ENCODE data around the gene ABCC4. TPM values are rescaled to one million over a fixed set of nuclear protein-coding genes. Genes with fewer than 3 reads are reported as not detected.

Gene ABCC4
- total and polyA plus RNA-seq, 4 donors, result 0.74 to 22.5 (median 2.0) TPM

DNA sequence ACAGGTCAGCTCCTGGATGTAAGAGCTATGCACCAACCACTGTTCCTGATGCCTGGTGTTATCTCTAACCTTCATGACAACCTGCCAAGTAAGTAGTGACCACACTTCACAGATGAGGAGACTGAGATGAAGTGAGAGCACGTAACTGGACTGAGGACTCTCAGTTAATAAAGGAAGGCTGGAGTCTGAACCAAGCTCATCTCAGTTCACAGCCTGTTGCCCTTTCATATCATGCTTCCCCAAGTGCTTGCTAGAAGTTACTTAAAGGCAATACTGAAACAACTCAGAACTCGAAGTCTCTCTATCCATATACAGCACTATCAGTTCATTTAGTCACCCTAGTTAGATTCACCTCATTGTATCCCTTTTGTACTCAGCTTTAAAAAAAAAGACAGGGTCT, 119.7 kb downstream of the ABCC4 start:
- Histone ChIP-seq H3K27ac (ENCODE audit: low read depth in 1 of 2, low read length in 2 of 2) (no peak overlapping the region), H3K27me3 (ENCODE audit: control insufficient read depth in 4 of 4, insufficient read depth in 4 of 4, low read length in 3 of 4) (no peaks in the 10 kb centered on the region), H3K9me3 (ENCODE audit: control insufficient read depth in 4 of 4, low read length in 3 of 4) (no peaks in the 10 kb centered on the region), H3K4me1 (ENCODE audit: control insufficient read depth in 4 of 4, insufficient read depth in 4 of 4, low read length in 3 of 4) (no peaks in the 10 kb centered on the region), H3K36me3 (ENCODE audit: control insufficient read depth in 4 of 4, insufficient read depth in 3 of 4, low read depth in 1 of 4, low read length in 3 of 4) (no peaks in the 10 kb centered on the region), H3K9ac (ENCODE audit: low read depth in 1 of 2, low read length in 2 of 2) (no peak overlapping the region), H3K4me3 (ENCODE audit: low read depth in 1 of 3, low read length in 3 of 3) (no peak overlapping the region)
- DNase-seq (ENCODE audit: low spot score), result no peak
- TF ChIP-seq SP1 (IDR thresholded peaks at IDR 0.05) (no peak), EGR1 (IDR thresholded peaks at IDR 0.05; ENCODE audit: low read depth in 2 of 2) (no peak), NR2F2 (IDR thresholded peaks at IDR 0.05) (no peak)
- TF ChIP-seq, protein P1, sequence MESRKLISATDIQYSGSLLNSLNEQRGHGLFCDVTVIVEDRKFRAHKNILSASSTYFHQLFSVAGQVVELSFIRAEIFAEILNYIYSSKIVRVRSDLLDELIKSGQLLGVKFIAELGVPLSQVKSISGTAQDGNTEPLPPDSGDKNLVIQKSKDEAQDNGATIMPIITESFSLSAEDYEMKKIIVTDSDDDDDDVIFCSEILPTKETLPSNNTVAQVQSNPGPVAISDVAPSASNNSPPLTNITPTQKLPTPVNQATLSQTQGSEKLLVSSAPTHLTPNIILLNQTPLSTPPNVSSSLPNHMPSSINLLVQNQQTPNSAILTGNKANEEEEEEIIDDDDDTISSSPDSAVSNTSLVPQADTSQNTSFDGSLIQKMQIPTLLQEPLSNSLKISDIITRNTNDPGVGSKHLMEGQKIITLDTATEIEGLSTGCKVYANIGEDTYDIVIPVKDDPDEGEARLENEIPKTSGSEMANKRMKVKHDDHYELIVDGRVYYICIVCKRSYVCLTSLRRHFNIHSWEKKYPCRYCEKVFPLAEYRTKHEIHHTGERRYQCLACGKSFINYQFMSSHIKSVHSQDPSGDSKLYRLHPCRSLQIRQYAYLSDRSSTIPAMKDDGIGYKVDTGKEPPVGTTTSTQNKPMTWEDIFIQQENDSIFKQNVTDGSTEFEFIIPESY (IDR thresholded peaks at IDR 0.05), result no peak
- TF ChIP-seq, protein P2, sequence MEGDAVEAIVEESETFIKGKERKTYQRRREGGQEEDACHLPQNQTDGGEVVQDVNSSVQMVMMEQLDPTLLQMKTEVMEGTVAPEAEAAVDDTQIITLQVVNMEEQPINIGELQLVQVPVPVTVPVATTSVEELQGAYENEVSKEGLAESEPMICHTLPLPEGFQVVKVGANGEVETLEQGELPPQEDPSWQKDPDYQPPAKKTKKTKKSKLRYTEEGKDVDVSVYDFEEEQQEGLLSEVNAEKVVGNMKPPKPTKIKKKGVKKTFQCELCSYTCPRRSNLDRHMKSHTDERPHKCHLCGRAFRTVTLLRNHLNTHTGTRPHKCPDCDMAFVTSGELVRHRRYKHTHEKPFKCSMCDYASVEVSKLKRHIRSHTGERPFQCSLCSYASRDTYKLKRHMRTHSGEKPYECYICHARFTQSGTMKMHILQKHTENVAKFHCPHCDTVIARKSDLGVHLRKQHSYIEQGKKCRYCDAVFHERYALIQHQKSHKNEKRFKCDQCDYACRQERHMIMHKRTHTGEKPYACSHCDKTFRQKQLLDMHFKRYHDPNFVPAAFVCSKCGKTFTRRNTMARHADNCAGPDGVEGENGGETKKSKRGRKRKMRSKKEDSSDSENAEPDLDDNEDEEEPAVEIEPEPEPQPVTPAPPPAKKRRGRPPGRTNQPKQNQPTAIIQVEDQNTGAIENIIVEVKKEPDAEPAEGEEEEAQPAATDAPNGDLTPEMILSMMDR (IDR thresholded peaks at IDR 0.05; ENCODE audit: low read depth, low read length, missing input control), result no peak
- 89% methylated on average over 2 of the region's 2 CpGs for WGBS

DNA sequence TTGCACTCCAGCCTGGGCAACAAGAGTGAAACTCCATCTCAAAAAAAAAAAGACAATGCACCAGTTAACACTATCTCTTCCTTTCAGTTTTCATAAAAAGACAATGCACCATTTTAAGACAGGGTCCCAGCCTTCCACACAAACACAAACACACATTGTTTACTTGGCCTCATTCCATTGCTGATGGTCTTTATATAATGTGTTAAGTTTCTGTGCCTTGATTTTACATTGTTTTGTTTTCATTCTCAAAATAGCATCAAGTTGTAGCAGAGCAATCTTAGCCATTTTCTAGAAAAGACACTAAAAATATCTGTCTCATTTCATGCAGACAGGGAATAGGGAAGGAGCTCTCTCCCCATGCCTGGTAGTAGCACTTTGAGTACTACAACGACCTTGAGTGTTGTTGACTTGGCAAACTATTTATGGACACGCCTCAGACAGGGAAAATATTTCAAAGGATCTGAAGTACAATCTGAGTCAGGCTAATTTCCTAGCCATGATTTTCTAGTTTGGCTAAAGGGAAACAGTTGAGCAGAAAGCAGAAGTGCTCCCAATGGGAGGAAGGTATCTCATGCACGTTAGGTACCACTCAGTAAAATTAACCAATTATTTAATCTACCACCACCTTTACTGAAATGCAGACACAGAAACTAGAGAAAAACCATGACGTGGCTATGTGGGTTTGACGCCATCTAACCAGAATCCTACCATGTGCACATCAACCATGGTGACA, 120.6 kb downstream of the ABCC4 start:
- Histone ChIP-seq H3K27me3 (ENCODE audit: control insufficient read depth in 4 of 4, insufficient read depth in 4 of 4, low read length in 3 of 4) (no peaks in the 10 kb centered on the region), H3K9ac (ENCODE audit: low read depth in 1 of 2, low read length in 2 of 2) (no peak overlapping the region)
- TF ChIP-seq EGR1 (IDR thresholded peaks at IDR 0.05; ENCODE audit: low read depth in 2 of 2), result no peak
- TF ChIP-seq RXRA (IDR thresholded peaks at IDR 0.05), result no peak
- TF ChIP-seq FOXA1 (IDR thresholded peaks at IDR 0.05), result no peak
- TF ChIP-seq TAF1 (conservative IDR thresholded peaks at IDR 0.05), result no peak
- TF ChIP-seq NR2F2 (IDR thresholded peaks at IDR 0.05), result no peak
- TF ChIP-seq, protein P2 (IDR thresholded peaks at IDR 0.05; ENCODE audit: low read depth, low read length, missing input control), result no peak
- no peak for TF ChIP-seq SP1 (IDR thresholded peaks at IDR 0.05)
- no peak for TF ChIP-seq JUND (IDR thresholded peaks at IDR 0.05)
- TF ChIP-seq RAD21 (IDR thresholded peaks at IDR 0.05), result no peak
- TF ChIP-seq HNF4A (conservative IDR thresholded peaks at IDR 0.05), result no peak
- TF ChIP-seq, protein P3, sequence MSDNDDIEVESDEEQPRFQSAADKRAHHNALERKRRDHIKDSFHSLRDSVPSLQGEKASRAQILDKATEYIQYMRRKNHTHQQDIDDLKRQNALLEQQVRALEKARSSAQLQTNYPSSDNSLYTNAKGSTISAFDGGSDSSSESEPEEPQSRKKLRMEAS (IDR thresholded peaks at IDR 0.05), result no peak
- no peak for TF ChIP-seq GABPA (IDR thresholded peaks at IDR 0.05 in 1 of 2, conservative IDR thresholded peaks at IDR 0.05 in 1 of 2)
- no peak for TF ChIP-seq YY1 (IDR thresholded peaks at IDR 0.05)
- TF ChIP-seq FOXA2 (IDR thresholded peaks at IDR 0.05), result no peak
- TF ChIP-seq, protein P4, sequence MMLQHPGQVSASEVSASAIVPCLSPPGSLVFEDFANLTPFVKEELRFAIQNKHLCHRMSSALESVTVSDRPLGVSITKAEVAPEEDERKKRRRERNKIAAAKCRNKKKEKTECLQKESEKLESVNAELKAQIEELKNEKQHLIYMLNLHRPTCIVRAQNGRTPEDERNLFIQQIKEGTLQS (IDR thresholded peaks at IDR 0.05), result no peak
- no peak for TF ChIP-seq HNF4G (IDR thresholded peaks at IDR 0.05)
- TF ChIP-seq, protein P1 (IDR thresholded peaks at IDR 0.05), result no peak
- TF ChIP-seq, protein P5, sequence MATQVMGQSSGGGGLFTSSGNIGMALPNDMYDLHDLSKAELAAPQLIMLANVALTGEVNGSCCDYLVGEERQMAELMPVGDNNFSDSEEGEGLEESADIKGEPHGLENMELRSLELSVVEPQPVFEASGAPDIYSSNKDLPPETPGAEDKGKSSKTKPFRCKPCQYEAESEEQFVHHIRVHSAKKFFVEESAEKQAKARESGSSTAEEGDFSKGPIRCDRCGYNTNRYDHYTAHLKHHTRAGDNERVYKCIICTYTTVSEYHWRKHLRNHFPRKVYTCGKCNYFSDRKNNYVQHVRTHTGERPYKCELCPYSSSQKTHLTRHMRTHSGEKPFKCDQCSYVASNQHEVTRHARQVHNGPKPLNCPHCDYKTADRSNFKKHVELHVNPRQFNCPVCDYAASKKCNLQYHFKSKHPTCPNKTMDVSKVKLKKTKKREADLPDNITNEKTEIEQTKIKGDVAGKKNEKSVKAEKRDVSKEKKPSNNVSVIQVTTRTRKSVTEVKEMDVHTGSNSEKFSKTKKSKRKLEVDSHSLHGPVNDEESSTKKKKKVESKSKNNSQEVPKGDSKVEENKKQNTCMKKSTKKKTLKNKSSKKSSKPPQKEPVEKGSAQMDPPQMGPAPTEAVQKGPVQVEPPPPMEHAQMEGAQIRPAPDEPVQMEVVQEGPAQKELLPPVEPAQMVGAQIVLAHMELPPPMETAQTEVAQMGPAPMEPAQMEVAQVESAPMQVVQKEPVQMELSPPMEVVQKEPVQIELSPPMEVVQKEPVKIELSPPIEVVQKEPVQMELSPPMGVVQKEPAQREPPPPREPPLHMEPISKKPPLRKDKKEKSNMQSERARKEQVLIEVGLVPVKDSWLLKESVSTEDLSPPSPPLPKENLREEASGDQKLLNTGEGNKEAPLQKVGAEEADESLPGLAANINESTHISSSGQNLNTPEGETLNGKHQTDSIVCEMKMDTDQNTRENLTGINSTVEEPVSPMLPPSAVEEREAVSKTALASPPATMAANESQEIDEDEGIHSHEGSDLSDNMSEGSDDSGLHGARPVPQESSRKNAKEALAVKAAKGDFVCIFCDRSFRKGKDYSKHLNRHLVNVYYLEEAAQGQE (IDR thresholded peaks at IDR 0.05), result no peak

More for the DNA sequence above, 120.6 kb downstream of the ABCC4 start:
- Histone ChIP-seq H3K9me3 (ENCODE audit: control insufficient read depth in 4 of 4, low read length in 3 of 4) (no peaks in the 10 kb centered on the region), H3K36me3 (ENCODE audit: control insufficient read depth in 4 of 4, insufficient read depth in 3 of 4, low read depth in 1 of 4, low read length in 3 of 4) (no peaks in the 10 kb centered on the region), H3K27ac (ENCODE audit: low read depth in 1 of 2, low read length in 2 of 2) (no peak overlapping the region), H3K4me3 (ENCODE audit: low read depth in 1 of 3, low read length in 3 of 3) (no peak overlapping the region), H3K4me1 (ENCODE audit: control insufficient read depth in 4 of 4, insufficient read depth in 4 of 4, low read length in 3 of 4) (no peaks in the 10 kb centered on the region)
- DNase-seq (ENCODE audit: low spot score), result no peak
- WGBS, result 60% methylated on average over 5 of the region's 5 CpGs
